Ascending aorta (tissue), 2 donors: ENCODE data around the gene EIF4G3. TPM values are rescaled to one million over a fixed set of nuclear protein-coding genes. Genes with fewer than 3 reads are reported as not detected.

Source experiments
- DNase-seq, 2 donors: peaks; one replicate each; pipeline ENCODE4 v3.0.0-alpha.2; 2019; ENCODE audit warnings: low spot score in 2 of 2
- H3K27ac ChIP-seq, 2 donors: fragments of 200-600 bp; sonication (generic); one replicate each; pipeline ENCODE4 v1.5.1; 2016 to 2017; ENCODE audit warnings: mild to moderate bottlenecking in 1 of 2
- H3K27me3 ChIP-seq: fragments of 200-600 bp; sonication (generic); one replicate; pipeline ENCODE4 v1.5.1; 2017
- H3K36me3 ChIP-seq, 2 donors: fragments of 200-600 bp; sonication (generic); one replicate each; pipeline ENCODE4 v1.5.1; 2016
- H3K4me1 ChIP-seq, 2 donors: fragments of 200-600 bp; sonication (generic); one replicate each; pipeline ENCODE4 v1.5.1; 2016 to 2017; ENCODE audit warnings: mild to moderate bottlenecking in 1 of 2
- H3K4me3 ChIP-seq, 2 donors: fragments of 200-600 bp; sonication (generic); one replicate each; pipeline ENCODE4 v1.5.1; 2016 to 2017; ENCODE audit warnings: mild to moderate bottlenecking in 1 of 2
- H3K9me3 ChIP-seq, 2 donors: fragments of 200-600 bp; sonication (generic); one replicate each; pipeline ENCODE4 v1.5.1; 2016
- CTCF ChIP-seq, 3 experiments: fragments of 200-600 bp in 2 of 3; fragments of 450-650 bp in 1 of 3; sonication (generic) in 2 of 3; IDR thresholded peaks; one replicate each; pipeline ENCODE4 v1.5.1; 2016 to 2019; ENCODE audit warnings: antibody characterized with exemption in 3 of 3, mild to moderate bottlenecking in 1 of 3, moderate library complexity in 1 of 3
- intact Hi-C: fragments of 100-400 bp; cut with DNase I; formaldehyde crosslinking; loops from one replicate; pipeline ENCODE4 v1.15.1; 2023
- total RNA-seq: library from RNA; depleted of rRNA; stranded (reverse); fragments of >200 nt; gene quantifications from one replicate; pipeline ENCODE4 v1.1.0, GENCODE V29; 2016

EIF4G3 gene
- total RNA-seq, 1 donor from 2014 or later = 33.7 TPM

GRCh38 chr1:21106238-21106637 lies 70.5 kb downstream of the EIF4G3 start:
- Histone ChIP-seq H3K4me3 (no peak overlapping the region), H3K27me3 (no peaks in the 10 kb centered on the region), H3K4me1 (no peaks in the 10 kb centered on the region), H3K27ac (no peak overlapping the region), H3K9me3 (no peaks in the 10 kb centered on the region), H3K36me3 (peaks cover 0 to 9% of the 10 kb centered on the region in 2 donors)
- TF ChIP-seq CTCF (IDR thresholded peaks at IDR 0.05) = no peak
- intact Hi-C loops = no loop called here
- DNase-seq = no peak

GRCh38 chr1:21105807-21106206 lies 70.9 kb downstream of the EIF4G3 start:
- DNase-seq = no peak
- Histone ChIP-seq H3K27ac (no peak overlapping the region), H3K27me3 (no peaks in the 10 kb centered on the region), H3K4me3 (no peak overlapping the region), H3K36me3 (peaks cover 0 to 9% of the 10 kb centered on the region in 2 donors), H3K9me3 (no peaks in the 10 kb centered on the region), H3K4me1 (no peaks in the 10 kb centered on the region)
- TF ChIP-seq CTCF (IDR thresholded peaks at IDR 0.05) = no peak
- intact Hi-C loops = no loop called here

GRCh38 chr1:21104683-21105082 lies 72.0 kb downstream of the EIF4G3 start:
- intact Hi-C loops = no loop called here
- Histone ChIP-seq H3K27me3 (no peaks in the 10 kb centered on the region), H3K4me3 (no peak overlapping the region), H3K36me3 (peaks cover 0 to 9% of the 10 kb centered on the region in 2 donors), H3K4me1 (no peaks in the 10 kb centered on the region), H3K9me3 (no peaks in the 10 kb centered on the region), H3K27ac (no peak overlapping the region)
- no peak for DNase-seq
- no peak for TF ChIP-seq CTCF (IDR thresholded peaks at IDR 0.05)

GRCh38 chr1:21100481-21100921 lies 76.2 kb downstream of the EIF4G3 start:
- intact Hi-C loops = no loop called here
- Histone ChIP-seq H3K9me3 (no peaks in the 10 kb centered on the region), H3K4me1 (no peaks in the 10 kb centered on the region), H3K27me3 (no peaks in the 10 kb centered on the region), H3K4me3 (no peak overlapping the region), H3K36me3 (peaks cover 4 to 9% of the 10 kb centered on the region in 2 donors), H3K27ac (no peak overlapping the region)
- TF ChIP-seq CTCF (IDR thresholded peaks at IDR 0.05) = no peak
- no peak for DNase-seq

GRCh38 chr1:21099869-21100131 lies 76.9 kb downstream of the EIF4G3 start:
- no peak for TF ChIP-seq CTCF (IDR thresholded peaks at IDR 0.05)
- Histone ChIP-seq H3K9me3 (no peaks in the 10 kb centered on the region), H3K27ac (no peak overlapping the region), H3K27me3 (no peaks in the 10 kb centered on the region), H3K36me3 (peaks cover 4 to 6% of the 10 kb centered on the region in 2 donors), H3K4me1 (no peaks in the 10 kb centered on the region), H3K4me3 (no peak overlapping the region)
- DNase-seq = no peak
- intact Hi-C loops = no loop called here
